ENCODE data around the gene SPHK2.
"Not testable (repeated sequence)": the region's sequence is repeated elsewhere in the genome, so short reads cannot be mapped to it uniquely, and the experiment has no call there.

SPHK2 gene

DNA sequence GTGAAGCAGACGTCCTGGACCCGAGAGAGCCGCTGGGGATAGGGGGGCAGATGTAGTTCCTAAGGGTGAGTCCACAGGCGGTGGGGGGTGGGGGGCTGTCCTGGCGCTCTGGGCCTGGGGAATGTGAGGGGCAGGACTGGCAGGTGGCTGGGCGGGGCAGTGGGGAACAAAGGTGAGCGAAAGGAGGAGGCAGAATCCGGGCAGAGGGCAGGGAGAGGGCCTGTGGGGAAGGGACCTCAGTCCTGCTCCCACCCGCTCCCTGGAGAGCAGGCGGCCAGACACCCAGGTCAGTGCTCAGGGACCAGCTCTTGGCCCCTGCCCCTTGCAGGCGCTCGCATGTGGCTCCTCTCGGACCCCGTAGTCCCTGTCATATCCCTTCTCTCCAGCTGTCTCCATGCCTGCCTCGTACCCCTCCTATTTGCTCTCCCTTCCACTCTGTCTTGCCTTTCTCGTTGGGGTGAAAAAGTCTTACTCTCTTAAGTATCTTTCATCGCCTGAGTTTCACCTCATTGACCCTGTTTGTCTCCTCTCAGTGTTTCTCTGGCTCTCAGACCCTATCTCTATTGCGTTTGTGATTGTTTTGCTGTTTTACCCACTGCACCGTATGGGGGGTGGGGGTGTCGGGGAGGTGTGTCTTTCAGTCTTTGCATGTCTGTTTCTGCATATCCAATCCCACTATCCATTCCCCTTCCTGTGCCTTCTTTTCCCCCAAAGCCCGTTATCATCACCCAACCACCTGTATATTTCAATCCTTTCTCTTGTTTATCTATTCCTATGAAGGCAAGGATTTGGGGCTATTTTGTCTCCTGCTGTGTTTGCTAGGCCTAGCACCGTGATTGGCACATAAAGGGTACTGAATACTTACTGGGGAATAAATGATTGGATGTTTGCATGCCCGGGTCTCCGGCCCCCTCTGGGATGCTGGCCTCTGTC lies 5.8 kb downstream of the SPHK2 start:
- DNase-seq, result no peak

DNA sequence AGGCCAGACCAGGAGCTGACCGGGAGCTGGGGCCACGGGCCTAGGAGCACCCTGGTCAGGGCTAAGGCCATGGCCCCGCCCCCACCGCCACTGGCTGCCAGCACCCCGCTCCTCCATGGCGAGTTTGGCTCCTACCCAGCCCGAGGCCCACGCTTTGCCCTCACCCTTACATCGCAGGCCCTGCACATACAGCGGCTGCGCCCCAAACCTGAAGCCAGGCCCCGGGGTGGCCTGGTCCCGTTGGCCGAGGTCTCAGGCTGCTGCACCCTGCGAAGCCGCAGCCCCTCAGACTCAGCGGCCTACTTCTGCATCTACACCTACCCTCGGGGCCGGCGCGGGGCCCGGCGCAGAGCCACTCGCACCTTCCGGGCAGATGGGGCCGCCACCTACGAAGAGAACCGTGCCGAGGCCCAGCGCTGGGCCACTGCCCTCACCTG lies 6.6 kb downstream of the SPHK2 start:
- DNase-seq, result no peak

DNA sequence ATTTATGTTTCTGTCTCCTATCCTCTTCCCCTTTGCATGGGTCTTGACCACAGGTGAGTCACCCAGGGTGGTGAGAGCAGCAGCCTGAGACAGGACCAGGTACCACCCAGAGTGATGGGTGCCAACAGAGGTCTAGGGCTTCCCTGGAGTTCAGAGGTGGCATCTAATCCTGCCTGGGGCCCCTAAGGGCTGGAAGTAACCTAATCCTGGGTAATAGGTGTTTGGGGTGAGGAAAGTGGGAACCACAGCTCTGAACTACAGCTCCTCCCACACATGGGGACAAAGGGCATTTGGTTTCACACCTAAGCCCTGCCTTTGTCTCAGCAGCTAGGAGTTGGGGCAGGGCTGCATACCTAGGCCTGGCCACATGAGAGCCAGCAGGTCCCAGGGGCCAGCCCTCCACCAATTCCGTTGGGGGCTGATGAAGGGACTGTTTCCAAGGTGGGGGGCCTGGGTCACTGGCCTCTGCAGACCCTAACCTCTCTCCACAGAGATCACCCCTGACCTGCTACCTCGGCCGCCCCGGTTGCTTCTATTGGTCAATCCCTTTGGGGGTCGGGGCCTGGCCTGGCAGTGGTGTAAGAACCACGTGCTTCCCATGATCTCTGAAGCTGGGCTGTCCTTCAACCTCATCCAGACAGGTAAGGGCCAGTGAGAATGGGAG lies 8.0 kb downstream of the SPHK2 start:
- DNase-seq, result no peak

DNA sequence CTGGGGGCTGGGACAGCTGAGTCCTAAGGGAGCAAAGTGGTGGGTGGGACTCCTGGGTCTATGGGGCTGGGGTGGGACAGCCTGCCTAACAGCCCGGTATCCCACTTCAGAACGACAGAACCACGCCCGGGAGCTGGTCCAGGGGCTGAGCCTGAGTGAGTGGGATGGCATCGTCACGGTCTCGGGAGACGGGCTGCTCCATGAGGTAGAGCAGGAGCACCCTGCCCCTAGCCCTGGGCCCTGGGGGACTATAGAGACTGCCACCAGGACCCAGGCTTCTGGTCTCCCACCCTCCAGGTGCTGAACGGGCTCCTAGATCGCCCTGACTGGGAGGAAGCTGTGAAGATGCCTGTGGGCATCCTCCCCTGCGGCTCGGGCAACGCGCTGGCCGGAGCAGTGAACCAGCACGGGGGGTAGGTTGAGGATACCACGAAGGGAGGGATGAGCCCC lies 8.6 kb downstream of the SPHK2 start:
- DNase-seq, result no peak

DNA sequence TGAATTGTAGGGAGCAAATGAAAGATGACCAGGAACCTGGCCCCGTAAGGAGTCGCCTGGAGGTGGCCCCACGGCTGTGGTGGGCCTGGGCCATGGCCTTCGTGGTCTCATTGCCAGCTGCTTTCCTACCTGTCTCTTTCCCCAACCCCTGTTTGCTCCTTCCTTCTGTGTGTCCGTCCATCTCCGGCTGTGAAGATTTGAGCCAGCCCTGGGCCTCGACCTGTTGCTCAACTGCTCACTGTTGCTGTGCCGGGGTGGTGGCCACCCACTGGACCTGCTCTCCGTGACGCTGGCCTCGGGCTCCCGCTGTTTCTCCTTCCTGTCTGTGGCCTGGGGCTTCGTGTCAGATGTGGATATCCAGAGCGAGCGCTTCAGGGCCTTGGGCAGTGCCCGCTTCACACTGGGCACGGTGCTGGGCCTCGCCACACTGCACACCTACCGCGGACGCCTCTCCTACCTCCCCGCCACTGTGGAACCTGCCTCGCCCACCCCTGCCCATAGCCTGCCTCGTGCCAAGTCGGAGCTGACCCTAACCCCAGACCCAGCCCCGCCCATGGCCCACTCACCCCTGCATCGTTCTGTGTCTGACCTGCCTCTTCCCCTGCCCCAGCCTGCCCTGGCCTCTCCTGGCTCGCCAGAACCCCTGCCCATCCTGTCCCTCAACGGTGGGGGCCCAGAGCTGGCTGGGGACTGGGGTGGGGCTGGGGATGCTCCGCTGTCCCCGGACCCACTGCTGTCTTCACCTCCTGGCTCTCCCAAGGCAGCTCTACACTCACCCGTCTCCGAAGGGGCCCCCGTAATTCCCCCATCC lies 9.4 kb downstream of the SPHK2 start:
- DNase-seq, result no peak

DNA sequence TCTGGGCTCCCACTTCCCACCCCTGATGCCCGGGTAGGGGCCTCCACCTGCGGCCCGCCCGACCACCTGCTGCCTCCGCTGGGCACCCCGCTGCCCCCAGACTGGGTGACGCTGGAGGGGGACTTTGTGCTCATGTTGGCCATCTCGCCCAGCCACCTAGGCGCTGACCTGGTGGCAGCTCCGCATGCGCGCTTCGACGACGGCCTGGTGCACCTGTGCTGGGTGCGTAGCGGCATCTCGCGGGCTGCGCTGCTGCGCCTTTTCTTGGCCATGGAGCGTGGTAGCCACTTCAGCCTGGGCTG lies 9.9 kb downstream of the SPHK2 start:
- DNase-seq, result no peak

DNA sequence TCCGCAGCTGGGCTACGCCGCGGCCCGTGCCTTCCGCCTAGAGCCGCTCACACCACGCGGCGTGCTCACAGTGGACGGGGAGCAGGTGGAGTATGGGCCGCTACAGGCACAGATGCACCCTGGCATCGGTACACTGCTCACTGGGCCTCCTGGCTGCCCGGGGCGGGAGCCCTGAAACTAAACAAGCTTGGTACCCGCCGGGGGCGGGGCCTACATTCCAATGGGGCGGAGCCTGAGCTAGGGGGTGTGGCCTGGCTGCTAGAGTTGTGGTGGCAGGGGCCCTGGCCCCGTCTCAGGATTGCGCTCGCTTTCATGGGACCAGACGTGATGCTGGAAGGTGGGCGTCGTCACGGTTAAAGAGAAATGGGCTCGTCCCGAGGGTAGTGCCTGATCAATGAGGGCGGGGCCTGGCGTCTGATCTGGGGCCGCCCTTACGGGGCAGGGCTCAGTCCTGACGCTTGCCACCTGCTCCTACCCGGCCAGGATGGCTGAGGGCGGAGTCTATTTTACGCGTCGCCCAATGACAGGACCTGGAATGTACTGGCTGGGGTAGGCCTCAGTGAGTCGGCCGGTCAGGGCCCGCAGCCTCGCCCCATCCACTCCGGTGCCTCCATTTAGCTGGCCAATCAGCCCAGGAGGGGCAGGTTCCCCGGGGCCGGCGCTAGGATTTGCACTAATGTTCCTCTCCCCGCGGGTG lies 10.4 kb downstream of the SPHK2 start:
- no peak for DNase-seq

DNA sequence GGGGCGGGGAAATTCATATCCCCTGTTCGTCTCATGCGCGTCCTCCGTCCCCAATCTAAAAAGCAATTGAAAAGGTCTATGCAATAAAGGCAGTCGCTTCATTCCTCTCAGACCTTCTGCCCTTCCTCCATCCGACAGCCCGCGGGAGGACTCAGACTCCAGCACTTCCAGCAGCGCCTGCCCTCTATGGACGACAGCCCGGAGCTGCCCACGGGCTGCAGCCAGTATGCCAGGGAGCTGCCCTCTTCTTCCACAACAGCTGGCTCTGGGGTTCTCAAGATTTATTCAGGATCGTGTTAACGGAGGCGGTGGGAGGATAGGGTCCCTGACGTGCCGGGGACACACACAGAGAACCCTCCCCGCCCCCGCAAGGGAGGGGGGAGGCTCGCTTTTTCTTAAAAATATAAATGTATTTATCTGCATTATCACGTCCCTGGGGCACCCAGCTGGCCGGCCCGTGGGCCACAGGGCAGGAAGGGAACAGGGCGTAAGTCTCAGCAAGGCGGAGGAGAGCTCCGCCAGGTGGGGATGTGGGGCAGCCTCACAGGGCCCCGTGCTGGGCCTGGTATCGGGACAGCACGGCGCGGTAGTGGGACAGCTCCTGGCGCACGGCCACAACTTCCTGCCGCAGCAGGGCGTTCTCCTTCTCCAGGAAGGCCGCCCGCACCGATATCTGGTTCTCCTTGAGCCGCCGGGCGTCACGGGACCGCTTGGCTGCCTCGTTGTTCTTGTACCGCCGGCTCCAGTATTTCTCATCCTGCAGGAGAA lies 11.2 kb downstream of the SPHK2 start:
- DNase-seq, result no peak

DNA sequence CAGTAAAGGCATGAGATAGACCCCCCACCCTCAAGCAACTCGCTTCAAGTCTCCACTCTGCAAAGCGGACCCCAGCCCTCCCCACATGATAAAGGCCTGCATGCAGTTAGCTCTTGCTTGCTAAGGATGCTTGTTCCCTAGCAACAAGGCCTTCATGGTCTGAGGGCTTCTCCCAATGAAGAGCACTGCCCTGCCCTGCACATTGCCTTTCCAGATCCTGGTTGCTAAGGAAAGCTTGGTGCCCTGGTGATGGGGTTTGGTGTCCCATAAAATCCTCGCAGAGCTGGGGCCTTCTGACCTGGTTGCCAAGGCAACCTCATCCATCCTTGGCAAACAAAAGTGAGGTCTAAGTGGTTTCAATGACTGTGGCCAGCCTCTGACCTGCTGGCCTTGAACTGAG lies 11.9 kb downstream of the SPHK2 start:
- no peak for DNase-seq

DNA sequence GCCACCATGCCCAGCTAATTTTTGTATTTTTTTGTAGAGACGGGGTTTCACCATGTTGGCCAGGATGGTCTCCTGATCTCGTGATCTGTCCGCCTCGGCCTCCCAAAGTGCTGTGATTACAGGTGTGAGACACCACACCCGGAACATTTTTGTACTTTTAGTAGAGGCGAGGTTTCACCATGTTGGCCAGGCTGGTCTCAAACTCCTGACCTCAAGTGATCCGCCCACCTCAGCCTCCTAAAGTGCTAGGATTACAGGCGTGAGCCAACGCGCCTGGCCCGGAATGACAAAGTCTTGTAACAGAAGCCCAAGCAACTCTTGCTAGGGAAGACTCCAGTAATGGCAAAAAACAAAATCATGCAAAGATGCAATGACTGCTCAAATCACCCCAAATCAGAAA lies 13.0 kb downstream of the SPHK2 start:
- not testable (repeated sequence) for DNase-seq

DNA sequence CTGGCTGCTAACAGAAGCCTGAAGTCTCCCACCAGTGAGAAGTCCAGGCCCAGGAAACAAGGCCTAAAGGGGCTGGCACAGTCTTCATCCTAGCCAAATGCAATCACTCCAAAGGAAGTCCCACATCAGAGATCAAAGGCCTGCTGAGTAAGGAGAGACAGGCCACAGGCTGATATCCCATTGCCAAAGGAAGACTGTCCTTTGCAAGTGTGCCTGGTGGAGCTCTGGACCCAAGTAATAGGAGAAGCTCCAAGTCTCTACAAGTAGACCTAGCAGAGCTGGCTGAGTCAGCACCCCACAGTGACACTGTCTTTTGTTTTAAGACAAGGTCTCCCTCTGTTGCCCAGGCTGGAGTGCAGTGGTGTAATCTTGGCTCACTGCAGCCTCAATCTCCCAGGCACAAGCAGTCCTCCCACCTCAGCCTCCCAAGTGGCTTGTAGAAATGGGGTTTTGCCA lies 13.4 kb downstream of the SPHK2 start:
- no peak for DNase-seq

DNA sequence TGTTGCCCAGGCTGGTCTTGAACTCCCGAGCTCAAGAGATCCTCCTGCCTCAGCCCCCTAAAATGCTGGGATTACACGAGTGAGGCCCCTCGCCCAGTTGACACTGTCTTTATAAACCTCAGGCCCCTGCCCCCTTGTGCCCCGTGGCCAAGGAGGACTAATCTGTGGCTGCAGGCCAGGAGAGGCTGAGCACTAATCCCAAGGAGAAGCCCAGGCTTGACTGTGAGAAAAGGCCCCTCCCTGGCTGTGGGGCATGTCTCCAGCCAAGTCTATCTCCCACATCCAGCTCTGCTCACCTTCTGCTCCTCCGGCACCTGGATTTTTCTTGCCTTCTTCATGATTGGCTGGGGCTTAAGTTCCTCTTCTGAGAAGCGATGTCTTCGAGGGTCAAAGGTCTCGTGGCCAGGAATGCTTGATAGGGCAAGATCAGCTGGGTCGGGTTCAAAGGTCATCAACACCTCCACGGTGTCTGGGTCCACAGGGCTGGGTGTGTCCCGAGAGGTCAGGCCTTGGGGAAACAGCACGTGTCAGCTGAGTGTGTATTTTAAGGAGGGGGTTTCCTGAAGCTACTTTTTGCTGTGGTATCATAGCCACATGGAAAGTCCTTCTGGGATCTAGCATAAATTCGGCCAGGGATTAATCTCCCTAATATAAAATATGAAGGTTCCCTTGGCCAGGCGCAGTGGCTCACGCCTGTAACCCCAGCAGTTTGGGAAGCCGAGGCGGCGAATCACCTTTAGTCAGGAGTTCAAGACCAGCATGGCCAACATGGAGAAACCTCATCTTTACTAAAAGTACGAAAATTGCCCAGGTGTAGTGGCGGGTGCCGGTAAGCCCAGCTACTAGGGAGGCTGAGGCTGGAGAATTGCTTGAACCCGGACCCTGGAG lies 14.1 kb downstream of the SPHK2 start:
- DNase-seq, result no peak

DNA sequence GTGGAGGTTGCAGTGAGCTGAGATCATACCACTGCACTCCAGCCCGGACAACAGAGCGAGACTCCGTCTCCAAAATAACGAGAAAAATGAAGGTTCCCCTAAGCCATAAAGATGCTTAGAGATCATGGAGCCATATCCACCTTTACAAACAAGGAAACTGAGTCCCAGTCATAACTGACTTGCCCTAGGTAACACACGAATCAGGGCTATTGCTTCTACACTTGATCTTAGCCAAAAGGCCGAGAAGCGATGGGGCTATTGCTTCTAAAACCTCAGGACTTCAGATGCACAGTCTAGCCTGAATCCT lies 14.7 kb downstream of the SPHK2 start:
- DNase-seq, result no peak

DNA sequence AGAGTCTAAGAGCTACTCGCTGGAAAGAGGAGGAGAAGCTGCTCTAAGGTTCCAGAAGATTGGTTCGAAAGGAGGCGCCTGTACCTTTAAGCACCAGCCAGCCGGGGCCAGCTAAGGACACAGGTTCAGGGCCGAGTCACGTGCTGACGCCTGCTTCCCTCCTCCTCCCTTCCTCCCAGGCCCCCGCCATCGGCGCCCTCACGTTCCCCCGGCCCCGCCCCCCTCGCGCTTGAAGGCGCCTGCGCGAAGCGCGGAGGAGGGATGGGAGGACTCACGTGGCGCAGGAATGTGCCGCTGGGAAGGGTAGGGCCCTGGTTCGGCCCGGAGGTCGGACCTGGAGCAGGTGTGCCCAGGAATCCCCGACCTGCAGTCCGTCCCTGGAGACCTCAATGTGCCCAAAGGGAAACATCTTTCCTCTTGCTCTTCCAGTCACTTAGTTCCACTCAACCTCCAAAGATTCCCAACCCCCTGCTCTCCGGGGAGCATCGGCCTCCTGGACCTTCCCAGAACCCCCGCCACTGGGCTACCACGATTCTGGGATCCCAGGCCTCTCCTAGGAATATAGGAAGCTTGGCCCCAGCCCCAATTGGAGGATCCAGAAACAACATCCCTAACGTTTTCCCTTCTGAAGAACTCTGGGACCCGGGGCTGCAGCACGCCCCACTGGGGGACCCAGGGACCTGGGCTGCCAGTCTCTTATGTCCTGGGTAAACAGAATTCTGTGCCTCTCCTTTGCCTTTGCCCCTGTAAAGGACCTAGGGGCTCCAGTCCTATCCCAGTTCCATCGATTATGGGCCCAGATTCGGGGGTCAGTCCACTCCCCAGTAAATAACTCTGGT lies 15.3 kb downstream of the SPHK2 start:
- peak; percentile 89 for DNase-seq

DNA sequence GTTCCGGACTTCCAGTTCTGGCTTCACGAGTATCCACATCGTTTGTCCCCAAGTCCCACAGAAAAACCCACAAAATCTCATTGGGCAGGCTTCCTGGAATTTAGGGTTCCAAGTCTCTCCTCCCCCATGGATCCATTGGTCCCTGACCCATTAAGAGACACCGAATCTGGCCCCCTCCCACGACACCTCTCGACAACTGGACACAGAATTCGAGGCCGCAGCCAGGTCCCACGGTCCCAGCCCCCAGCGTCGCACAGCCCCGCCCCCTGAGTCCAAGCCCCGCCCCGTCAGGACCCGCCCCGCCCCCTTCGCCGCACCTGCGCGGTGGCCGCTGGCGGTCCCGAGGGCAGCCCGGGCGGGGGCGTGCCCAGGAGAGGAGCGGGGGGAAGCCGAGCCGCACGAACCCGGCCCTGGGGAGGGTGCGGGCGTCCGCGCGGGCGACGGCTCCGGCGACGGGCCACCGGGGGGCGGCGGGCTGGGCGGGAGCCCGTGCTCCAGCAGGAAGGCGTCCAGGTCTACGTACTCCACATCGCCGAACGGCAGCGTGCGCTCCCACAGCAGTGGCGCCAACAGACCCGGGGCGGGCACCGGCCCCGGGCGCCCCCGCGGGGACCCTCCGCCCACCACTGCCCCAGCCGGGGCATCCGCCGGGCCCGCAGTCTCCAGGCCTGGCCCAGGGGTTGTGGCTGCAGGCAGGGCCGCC lies 16.1 kb downstream of the SPHK2 start:
- DNase-seq, result peak; percentile 71

DNA sequence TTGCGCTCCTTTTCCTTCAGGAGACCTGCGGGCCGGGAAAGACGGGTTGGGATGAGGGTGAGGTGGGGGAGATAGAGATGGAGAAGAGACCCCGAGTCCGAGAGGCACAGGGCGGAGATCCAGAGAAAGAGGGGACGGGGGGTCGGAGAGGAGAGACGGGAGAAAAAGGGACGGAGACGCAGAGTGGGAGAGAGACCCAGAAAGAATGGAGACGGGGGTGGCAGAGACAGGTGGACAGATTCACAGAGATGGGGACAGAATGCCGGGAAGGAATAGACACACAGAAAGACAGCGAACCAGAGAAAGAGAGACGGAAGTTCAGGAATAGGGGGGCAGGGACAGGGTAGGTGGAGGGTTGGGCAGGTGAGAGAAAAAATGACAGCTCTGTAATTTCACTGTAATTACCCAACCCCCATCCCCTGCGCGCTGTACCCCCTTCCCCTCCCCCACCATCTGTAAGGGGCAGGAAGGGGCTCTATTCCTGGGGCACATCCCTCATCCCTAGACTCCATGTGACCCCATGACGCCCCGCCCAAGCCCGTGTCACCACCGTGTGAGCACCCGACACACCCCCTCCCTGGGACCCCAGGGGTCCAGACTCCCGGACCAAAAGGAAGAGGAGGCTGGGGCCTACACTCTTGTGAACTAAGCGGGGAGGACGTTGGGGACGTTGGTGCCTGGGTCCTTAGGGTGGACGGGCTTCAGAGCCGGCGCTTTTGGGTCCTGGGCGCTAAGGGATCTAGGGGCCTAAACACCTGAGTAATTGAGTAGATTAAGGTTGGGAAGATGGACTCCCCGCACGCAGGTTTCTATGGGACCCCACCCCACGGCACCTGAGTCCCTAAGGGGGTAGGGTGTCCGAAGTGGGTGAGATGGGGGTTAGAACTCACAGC lies 16.9 kb downstream of the SPHK2 start:
- peak; percentile 29 for DNase-seq

DNA sequence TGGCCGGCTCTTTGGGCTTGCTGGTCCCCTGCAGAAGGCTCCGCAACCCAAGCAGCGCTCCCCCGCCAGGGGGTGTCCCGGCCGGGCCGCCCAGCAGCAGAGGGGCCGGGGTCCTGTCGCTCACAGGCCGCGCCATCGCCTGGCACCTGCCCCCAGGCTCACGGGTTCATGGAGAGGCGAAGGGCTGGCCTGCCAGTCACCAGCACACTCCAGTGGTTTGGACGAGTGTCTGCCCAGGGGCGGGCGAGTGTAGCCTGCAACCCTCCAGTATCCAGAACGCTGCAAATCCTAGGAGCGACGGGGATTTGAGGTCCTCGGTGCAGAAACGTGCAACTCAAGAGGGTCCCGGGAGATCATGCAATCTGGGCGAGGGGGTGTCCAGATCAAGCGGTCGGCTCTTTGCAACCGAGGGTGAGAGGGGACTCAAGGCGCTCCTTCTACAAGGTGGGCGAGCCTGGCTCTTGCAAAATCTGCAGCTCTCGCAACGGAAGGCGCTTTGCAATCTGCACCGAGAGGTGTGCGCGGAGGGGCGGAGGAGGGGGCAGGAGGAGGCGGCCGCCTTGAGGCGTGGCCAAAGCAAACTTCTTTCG lies 17.6 kb downstream of the SPHK2 start, which contains the start of gene DBP:
TSS of gene DBP (minus strand) at position 521 of the 590 bp plus-strand sequence. CDS start at position 136, 385 bp downstream.
- peak; percentile 26 for DNase-seq

DNA sequence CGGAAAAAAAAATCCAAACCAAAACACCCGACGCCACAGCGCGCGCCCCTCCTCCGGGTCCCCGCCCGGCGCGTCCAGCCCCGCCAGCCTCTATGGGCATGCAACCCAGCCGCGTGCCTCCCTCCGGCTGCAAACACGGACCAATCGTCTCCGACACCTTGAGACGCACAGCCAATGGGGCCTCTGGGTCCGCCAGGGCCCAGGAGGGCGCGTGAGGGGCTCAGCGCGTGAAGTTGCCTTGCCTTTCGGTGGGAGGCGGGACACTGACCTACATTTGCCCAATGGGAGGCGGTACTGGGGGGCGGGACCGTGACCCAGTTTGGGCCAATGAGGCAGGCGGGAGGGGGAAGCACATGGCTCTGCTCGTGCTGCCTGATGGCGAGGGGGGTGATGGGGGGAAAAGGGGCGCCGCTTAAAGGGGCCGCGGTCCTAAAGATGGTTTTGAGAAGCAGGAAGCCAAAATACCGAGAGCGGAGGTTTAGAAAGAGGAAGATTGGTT lies 18.2 kb downstream of the SPHK2 start:
- DNase-seq, result peak; percentile 100
